ENCODE results near the gene NEK6.

The NEK6 gene

GRCh38 chr9:124342776-124343485, 85.2 kb downstream of the NEK6 start:
- no peak for DNase-seq (ENCODE audit: low read depth in 2 of 2)

- DNase-seq (ENCODE audit: low read depth in 2 of 2) = no peak
These were observed 86.0 kb downstream of the NEK6 start for GRCh38 chr9:124343533-124344290.

- DNase-seq (ENCODE audit: low read depth in 2 of 2) = no peak
These were observed 86.7 kb downstream of the NEK6 start for GRCh38 chr9:124344291-124345050.

- DNase-seq (ENCODE audit: low read depth in 2 of 2) = no peak
These were observed 87.3 kb downstream of the NEK6 start for GRCh38 chr9:124345063-124345462.

GRCh38 chr9:124345751-124346281, 88.1 kb downstream of the NEK6 start:
- DNase-seq (ENCODE audit: low read depth in 2 of 2) = no peak

- no peak for DNase-seq (ENCODE audit: low read depth in 2 of 2)
These were observed 88.8 kb downstream of the NEK6 start for GRCh38 chr9:124346347-124347163.

GRCh38 chr9:124347206-124347967, 89.6 kb downstream of the NEK6 start:
- DNase-seq (ENCODE audit: low read depth in 2 of 2) = no peak

GRCh38 chr9:124347968-124348358, 90.2 kb downstream of the NEK6 start:
- no peak for DNase-seq (ENCODE audit: low read depth in 2 of 2)

- no peak for DNase-seq (ENCODE audit: low read depth in 2 of 2)
These were observed 90.6 kb downstream of the NEK6 start for GRCh38 chr9:124348363-124348762.

- DNase-seq (ENCODE audit: low read depth in 2 of 2) = no peak
These were observed 91.1 kb downstream of the NEK6 start for GRCh38 chr9:124348831-124349230.

GRCh38 chr9:124349267-124349666, 91.5 kb downstream of the NEK6 start:
- no peak for DNase-seq (ENCODE audit: low read depth in 2 of 2)

GRCh38 chr9:124349675-124350493, 92.1 kb downstream of the NEK6 start:
- DNase-seq (ENCODE audit: low read depth in 2 of 2) = no peak

- DNase-seq (ENCODE audit: low read depth in 2 of 2) = no peak
These were observed 92.9 kb downstream of the NEK6 start for GRCh38 chr9:124350494-124351263.

GRCh38 chr9:124351672-124352468, 94.1 kb downstream of the NEK6 start:
- DNase-seq (ENCODE audit: low read depth in 2 of 2) = no peak

- no peak for DNase-seq (ENCODE audit: low read depth in 2 of 2)
These were observed 94.9 kb downstream of the NEK6 start for GRCh38 chr9:124352616-124353015.

GRCh38 chr9:124353166-124353768, 95.5 kb downstream of the NEK6 start:
- no peak for DNase-seq (ENCODE audit: low read depth in 2 of 2)

- no peak for DNase-seq (ENCODE audit: low read depth in 2 of 2)
These were observed 96.1 kb downstream of the NEK6 start for GRCh38 chr9:124353811-124354274.
